ENCODE data around the gene ASTL. TPM values are rescaled to one million over a fixed set of nuclear protein-coding genes. Genes with fewer than 3 reads are reported as not detected.
"Not testable (repeated sequence)": the region's sequence is repeated elsewhere in the genome, so short reads cannot be mapped to it uniquely, and the experiment has no call there.

The ASTL gene
- polyA plus RNA-seq, 1 experiment, result not detected

DNA sequence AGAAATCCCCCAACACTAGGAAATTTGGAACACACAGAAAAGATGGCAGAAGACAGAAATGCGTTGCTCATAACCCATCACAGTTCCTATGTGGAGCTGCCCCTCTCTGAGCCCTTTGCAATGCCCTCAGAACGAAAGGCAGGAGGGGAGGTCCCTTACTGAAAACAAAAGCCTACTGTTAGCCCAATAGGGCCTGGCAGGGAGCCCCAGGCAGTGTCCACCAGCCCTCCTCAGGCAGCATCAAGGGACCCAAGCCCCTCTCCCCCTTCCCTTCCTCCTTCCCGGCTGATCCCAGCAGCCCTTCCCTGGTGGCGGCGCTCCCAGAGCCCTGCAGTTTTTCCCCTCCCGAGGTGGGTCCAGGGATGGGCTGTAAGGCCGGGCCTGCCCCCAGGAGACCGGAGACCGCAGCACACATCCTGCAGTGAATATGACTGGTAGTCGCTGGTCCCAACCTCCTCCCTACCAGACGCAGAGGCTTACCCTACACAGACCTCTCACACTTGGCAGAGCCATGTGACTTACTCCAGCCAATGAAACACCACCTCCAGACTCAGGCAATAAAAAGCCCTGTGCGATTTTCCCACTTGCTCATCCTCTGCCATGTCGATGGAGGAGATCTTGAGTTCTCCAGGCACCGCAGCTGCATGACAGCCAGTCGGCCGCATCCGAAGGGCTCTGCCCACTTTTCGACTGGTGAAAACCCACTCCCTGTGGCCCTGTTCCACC is 26.3 kb upstream of the ASTL start:
- TF ChIP-seq, protein P1, sequence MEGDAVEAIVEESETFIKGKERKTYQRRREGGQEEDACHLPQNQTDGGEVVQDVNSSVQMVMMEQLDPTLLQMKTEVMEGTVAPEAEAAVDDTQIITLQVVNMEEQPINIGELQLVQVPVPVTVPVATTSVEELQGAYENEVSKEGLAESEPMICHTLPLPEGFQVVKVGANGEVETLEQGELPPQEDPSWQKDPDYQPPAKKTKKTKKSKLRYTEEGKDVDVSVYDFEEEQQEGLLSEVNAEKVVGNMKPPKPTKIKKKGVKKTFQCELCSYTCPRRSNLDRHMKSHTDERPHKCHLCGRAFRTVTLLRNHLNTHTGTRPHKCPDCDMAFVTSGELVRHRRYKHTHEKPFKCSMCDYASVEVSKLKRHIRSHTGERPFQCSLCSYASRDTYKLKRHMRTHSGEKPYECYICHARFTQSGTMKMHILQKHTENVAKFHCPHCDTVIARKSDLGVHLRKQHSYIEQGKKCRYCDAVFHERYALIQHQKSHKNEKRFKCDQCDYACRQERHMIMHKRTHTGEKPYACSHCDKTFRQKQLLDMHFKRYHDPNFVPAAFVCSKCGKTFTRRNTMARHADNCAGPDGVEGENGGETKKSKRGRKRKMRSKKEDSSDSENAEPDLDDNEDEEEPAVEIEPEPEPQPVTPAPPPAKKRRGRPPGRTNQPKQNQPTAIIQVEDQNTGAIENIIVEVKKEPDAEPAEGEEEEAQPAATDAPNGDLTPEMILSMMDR (IDR thresholded peaks at IDR 0.05; ENCODE audit: insufficient read depth, low read depth, low read length), result no peak
- CTCF ChIA-PET, result interaction anchor here (1.2 kb wide), 1 partner anchor 10 kb away, joined by 4 read pairs; no protein-coding TSS in a partner anchor

DNA sequence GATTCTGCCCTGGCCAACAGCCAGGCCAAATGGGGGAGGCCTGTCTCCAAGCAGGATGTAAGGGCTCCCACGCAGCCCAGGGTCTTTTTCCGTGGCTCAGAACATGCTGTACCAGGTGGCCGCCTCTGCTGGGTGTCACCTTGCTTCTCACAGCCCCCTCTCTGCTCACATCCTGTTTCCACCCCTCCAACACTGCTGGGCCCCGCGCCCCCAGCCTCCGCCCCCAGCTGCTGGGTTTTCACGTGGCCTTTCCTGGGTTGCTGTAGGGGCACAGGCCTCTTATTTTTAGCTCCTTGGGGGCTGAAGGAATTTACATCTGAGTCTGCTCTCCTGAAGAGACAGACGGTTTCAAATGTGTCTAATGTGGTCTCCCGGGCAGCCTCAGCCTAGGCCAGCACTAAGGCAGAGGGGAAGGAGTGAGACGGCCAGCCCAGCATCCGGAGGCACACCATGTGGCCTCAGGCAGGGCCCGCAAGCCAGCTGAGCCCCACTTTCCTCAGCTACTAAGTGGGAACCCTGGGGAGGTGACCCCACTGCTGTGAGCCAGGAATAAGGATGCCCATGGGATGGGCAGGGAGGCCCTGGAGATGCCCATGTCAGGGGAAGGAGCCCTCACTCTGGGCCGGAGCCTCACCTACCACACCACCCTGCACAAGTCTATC is 25.6 kb upstream of the ASTL start:
- DNase-seq (ENCODE audit: low read depth), result no peak
- POLR2A ChIA-PET, result no interaction called here
- Histone ChIP-seq H3K27me3 (ENCODE audit: control insufficient read depth, insufficient read depth, low read length) (0 out of 2 replicates have a peak, but pooled peaks cover 2% of the 10 kb centered on the region), H3K4me3 (ENCODE audit: low read depth, low read length) (no peak overlapping the region), H3K36me3 (ENCODE audit: control insufficient read depth, insufficient read depth, low read length) (no peaks in the 10 kb centered on the region)
- TF ChIP-seq, protein P1 (IDR thresholded peaks at IDR 0.05; ENCODE audit: insufficient read depth, low read depth, low read length), result no peak
- CTCF ChIA-PET, result interaction anchor here (1.2 kb wide), 1 partner anchor 11 kb away, joined by 4 read pairs; no protein-coding TSS in a partner anchor

More for the DNA sequence above, 26.3 kb upstream of the ASTL start:
- H3K36me3 ChIP-seq (ENCODE audit: control insufficient read depth, insufficient read depth, low read length), result no peaks in the 10 kb centered on the region
- no peak for DNase-seq (ENCODE audit: low read depth)
- no peak overlapping the region for H3K4me3 ChIP-seq (ENCODE audit: low read depth, low read length)
- POLR2A ChIA-PET, result no interaction called here
- H3K27me3 ChIP-seq (ENCODE audit: control insufficient read depth, insufficient read depth, low read length), result no peaks in the 10 kb centered on the region

DNA sequence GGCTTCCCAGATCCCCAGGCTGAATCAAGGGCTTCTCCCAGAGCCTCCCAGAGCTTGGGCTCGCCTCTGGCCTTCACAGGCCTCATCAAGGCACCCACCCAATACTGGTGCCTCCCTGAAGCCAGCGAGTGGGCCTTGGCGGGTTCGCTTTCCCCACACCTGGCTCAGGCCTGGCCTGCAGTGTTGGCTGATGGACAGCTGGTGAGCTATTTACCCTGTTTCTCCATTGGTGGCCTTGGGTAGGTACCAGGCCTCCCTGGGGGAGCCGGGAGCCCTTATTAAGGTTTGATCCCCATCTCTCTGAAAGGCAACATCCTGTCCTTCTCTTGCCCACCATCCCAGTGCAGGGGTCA is 25.1 kb upstream of the ASTL start:
- Histone ChIP-seq H3K27me3 (ENCODE audit: control insufficient read depth, insufficient read depth, low read length) (0 out of 2 replicates have a peak, but pooled peaks cover 2% of the 10 kb centered on the region), H3K36me3 (ENCODE audit: control insufficient read depth, insufficient read depth, low read length) (no peaks in the 10 kb centered on the region), H3K4me3 (ENCODE audit: low read depth, low read length) (no peak overlapping the region)
- TF ChIP-seq, protein P1 (IDR thresholded peaks at IDR 0.05; ENCODE audit: insufficient read depth, low read depth, low read length), result no peak
- no peak for DNase-seq (ENCODE audit: low read depth)
- ChIA-PET POLR2A (no interaction called here), CTCF (interaction anchor here (1.1 to 1.4 kb wide), 3 partner anchors 11 to 345 kb away, joined by 3 to 4 read pairs (median 4); no protein-coding TSS in a partner anchor)

DNA sequence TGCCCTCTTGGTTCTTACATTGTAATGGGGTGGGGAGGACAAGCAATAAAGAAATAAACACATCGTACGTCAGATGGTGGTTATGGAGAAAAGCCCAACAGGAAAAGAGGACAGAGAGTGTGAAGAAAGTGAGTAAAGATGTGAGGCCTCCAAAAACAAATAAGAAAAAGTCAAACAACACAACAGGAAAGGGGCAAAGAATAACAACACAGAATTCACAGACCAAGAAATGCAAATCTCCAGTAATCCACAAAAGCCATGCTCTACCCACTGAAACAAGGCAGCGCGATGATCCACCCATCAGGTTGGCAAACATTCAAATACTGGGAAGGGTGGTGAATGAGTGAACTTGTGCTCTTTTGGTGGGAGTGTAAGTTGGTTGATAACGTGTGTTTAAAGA is 23.6 kb upstream of the ASTL start:
- ChIA-PET CTCF (interaction anchor here (1.4 kb wide), 1 partner anchor 347 kb away, joined by 3 read pairs; no protein-coding TSS in a partner anchor), POLR2A (no interaction called here)
- no peak for DNase-seq (ENCODE audit: low read depth)
- TF ChIP-seq, protein P1 (IDR thresholded peaks at IDR 0.05; ENCODE audit: insufficient read depth, low read depth, low read length), result no peak
- Histone ChIP-seq H3K27me3 (ENCODE audit: control insufficient read depth, insufficient read depth, low read length) (0 out of 2 replicates have a peak, but pooled peaks cover 2% of the 10 kb centered on the region), H3K36me3 (ENCODE audit: control insufficient read depth, insufficient read depth, low read length) (no peaks in the 10 kb centered on the region), H3K4me3 (ENCODE audit: low read depth, low read length) (no peak overlapping the region)

DNA sequence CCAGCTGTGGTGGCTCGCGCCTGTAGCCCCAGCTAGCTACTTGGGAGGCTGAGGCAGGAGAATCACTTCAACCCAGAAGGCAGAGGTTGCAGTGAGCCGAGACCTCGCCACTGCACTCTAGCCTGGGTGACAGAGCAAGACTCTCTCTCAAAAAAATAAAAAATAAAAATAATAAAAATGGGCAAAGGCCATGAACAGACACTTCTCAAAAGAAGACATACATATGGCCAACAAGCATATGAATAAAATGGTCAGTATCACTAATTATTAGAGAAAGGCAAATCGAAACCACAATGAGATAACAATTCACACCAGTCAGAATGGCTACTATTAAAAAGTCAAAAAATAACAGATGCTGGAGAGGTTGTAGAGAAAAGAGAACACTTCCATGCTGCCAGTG is 22.1 kb upstream of the ASTL start:
- CTCF ChIA-PET; POLR2A ChIA-PET; H3K4me3 ChIP-seq (ENCODE audit: low read depth, low read length): not testable (repeated sequence)

More for the DNA sequence above, 22.1 kb upstream of the ASTL start:
- H3K36me3 ChIP-seq (ENCODE audit: control insufficient read depth, insufficient read depth, low read length); H3K27me3 ChIP-seq (ENCODE audit: control insufficient read depth, insufficient read depth, low read length); DNase-seq (ENCODE audit: low read depth): not testable (repeated sequence)
